ENCODE measurements around the gene G6PC3. TPM values are rescaled to one million over a fixed set of nuclear protein-coding genes. Genes with fewer than 3 reads are reported as not detected.

G6PC3 gene
- total and polyA plus RNA-seq, 5 donors from 2014 or later, result 10.7 to 21.5 (median 15.6) TPM

DNA sequence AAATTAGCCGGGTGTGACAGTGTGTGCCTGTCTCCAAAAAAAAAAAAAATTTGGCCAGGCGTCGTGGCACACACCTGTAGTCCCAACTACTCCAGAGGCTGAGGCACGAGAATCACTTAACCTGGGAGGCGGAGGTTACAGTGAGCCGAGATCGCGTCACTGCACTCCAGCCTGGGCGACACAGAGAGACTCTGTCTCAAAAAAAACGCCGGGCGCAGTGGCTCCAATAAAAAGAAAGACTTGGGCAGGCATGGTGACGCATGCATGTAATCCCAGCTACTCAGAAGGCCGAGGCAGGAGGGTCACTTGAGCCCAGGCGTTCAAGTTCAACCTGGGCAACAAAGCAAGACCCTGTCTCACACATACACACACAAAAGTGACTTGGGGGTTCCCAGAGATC, 7.7 kb upstream of the G6PC3 start:
- H3K27me3 Mint-ChIP-seq, result no peaks in the 10 kb centered on the region
- H3K27ac ChIP-seq (ENCODE audit: insufficient read depth, low read length, poor library complexity, severe bottlenecking), result no peak overlapping the region
- ATAC-seq (ENCODE audit: low read depth in 2 of 2) (no peak), DNase-seq (no peak)
- peak overlapping the region in 1 of 4 donors; percentile 80 for H3K4me3 Mint-ChIP-seq
- no peaks in the 10 kb centered on the region for H3K27me3 ChIP-seq (ENCODE audit: control insufficient read depth, insufficient read depth, low read length)
- peaks cover 25% of the 10 kb centered on the region for H3K4me1 ChIP-seq (ENCODE audit: control insufficient read depth, insufficient read depth, low read length, poor library complexity, severe bottlenecking)
- no peaks in the 10 kb centered on the region for H3K9me3 Mint-ChIP-seq
- H3K27ac Mint-ChIP-seq, result peak overlapping the region in 1 of 3 donors; percentile 17
- peaks cover 30% of the 10 kb centered on the region for H3K36me3 Mint-ChIP-seq
- H3K36me3 ChIP-seq (ENCODE audit: control insufficient read depth, insufficient read depth, low read length), result peaks cover 33% of the 10 kb centered on the region
- H3K4me1 Mint-ChIP-seq, result peaks cover 36 to 74% (median 54%) of the 10 kb centered on the region in 4 donors
- no peak overlapping the region for H3K4me3 ChIP-seq (ENCODE audit: low read depth, low read length)
- no peaks in the 10 kb centered on the region for H3K9me3 ChIP-seq (ENCODE audit: control insufficient read depth in 2 of 2, low read length in 2 of 2)

DNA sequence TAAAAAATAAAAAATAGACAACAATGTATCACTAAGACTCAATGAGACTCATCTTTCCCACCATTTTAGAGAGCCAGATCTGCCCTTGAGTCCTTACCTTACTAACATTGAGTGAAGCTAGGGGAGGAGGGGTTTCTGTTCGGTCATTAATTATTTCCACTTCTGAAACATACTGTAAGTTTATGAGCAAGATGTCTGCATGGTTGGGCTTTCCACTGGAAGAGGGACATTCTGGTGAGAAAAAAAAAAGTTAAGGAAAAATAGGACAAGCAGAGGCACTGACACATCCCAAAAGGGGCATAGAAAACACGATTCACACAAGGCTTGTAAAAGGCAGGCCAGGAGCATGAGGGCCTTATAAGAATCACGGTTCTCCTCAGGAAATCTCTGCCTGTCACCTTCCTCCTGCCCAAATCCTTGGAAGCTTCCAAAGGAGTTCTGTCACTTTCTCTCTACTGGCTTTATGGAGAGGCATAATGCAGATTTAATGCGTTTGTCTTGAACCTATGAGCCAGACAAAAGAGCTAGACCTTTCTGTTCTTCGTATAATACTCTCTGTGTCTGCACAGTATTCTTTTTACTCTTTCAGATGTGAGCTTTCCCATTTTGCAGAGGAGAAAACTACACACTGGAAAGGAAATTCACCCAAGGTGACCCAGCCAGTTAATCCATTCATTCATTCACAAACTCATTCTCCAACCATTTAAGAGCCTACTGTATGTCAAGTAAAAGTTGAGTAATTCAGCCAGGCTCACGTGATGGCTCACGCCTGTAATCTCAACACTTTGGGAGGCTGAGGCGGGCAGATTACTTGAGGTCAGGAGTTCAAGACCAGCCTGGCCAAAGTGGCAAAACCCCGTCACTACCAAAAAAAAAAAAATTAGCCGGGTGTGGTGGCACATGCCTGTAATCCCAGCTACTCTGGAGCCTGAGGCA, 6.6 kb upstream of the G6PC3 start:
- no peaks in the 10 kb centered on the region for H3K9me3 ChIP-seq (ENCODE audit: control insufficient read depth in 2 of 2, low read length in 2 of 2)
- Mint-ChIP-seq H3K27ac (peak overlapping the region in 1 of 3 donors; percentile 47), H3K4me3 (peak overlapping the region; percentile 49 to 91 (median 52)), H3K4me1 (peaks cover 36 to 73% (median 54%) of the 10 kb centered on the region in 4 donors), H3K36me3 (peaks cover 28% of the 10 kb centered on the region), H3K9me3 (no peaks in the 10 kb centered on the region), H3K27me3 (no peaks in the 10 kb centered on the region)
- ATAC-seq (ENCODE audit: low read depth in 2 of 2) (no peak), DNase-seq (no peak)
- H3K27ac ChIP-seq (ENCODE audit: insufficient read depth, low read length, poor library complexity, severe bottlenecking), result no peak overlapping the region
- H3K36me3 ChIP-seq (ENCODE audit: control insufficient read depth, insufficient read depth, low read length), result peaks cover 26% of the 10 kb centered on the region
- no peaks in the 10 kb centered on the region for H3K27me3 ChIP-seq (ENCODE audit: control insufficient read depth, insufficient read depth, low read length)
- no peak overlapping the region for H3K4me3 ChIP-seq (ENCODE audit: low read depth, low read length)
- H3K4me1 ChIP-seq (ENCODE audit: control insufficient read depth, insufficient read depth, low read length, poor library complexity, severe bottlenecking), result peaks cover 25% of the 10 kb centered on the region

DNA sequence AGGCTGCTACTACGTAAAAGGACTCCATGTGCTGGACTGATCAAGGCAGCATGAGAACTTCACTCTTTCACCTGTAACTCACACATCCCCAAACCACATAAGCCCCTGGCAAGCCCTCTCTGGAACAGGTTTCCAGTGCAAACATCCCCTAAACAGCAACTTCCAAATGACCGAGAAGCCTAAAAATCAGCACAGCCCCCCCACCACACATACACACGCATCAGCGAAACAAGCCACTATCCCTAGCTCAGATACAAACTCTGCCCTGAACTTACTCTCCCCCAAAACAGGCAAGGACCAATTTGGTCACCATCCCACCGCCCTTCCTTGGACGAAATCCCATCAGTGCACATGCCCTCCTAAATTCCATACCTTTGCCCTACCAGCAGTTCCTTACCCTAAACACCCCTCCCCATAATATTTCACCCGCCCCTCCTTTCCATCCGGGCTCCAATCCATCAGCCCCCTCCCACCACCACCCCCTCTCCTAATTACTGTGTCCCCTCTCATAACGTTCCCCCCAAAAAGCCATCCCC, 4.8 kb upstream of the G6PC3 start:
- Mint-ChIP-seq H3K4me3 (peak overlapping the region; percentile 90 to 98 (median 94)), H3K27ac (peak overlapping the region; percentile 80 to 98 (median 96)), H3K36me3 (peaks cover 23% of the 10 kb centered on the region), H3K27me3 (no peaks in the 10 kb centered on the region), H3K9me3 (no peaks in the 10 kb centered on the region), H3K4me1 (peaks cover 28 to 66% (median 46%) of the 10 kb centered on the region in 4 donors)
- peaks cover 28% of the 10 kb centered on the region for H3K4me1 ChIP-seq (ENCODE audit: control insufficient read depth, insufficient read depth, low read length, poor library complexity, severe bottlenecking)
- H3K36me3 ChIP-seq (ENCODE audit: control insufficient read depth, insufficient read depth, low read length), result peaks cover 20% of the 10 kb centered on the region
- no peaks in the 10 kb centered on the region for H3K9me3 ChIP-seq (ENCODE audit: control insufficient read depth in 2 of 2, low read length in 2 of 2)
- H3K27me3 ChIP-seq (ENCODE audit: control insufficient read depth, insufficient read depth, low read length), result no peaks in the 10 kb centered on the region
- DNase-seq (peak in 2 of 3 donors; percentile 33 to 39), ATAC-seq (ENCODE audit: low read depth in 2 of 2) (no peak)
- peak overlapping the region; percentile 84 for H3K27ac ChIP-seq (ENCODE audit: insufficient read depth, low read length, poor library complexity, severe bottlenecking)
- peak overlapping the region; percentile 80 for H3K4me3 ChIP-seq (ENCODE audit: low read depth, low read length)

DNA sequence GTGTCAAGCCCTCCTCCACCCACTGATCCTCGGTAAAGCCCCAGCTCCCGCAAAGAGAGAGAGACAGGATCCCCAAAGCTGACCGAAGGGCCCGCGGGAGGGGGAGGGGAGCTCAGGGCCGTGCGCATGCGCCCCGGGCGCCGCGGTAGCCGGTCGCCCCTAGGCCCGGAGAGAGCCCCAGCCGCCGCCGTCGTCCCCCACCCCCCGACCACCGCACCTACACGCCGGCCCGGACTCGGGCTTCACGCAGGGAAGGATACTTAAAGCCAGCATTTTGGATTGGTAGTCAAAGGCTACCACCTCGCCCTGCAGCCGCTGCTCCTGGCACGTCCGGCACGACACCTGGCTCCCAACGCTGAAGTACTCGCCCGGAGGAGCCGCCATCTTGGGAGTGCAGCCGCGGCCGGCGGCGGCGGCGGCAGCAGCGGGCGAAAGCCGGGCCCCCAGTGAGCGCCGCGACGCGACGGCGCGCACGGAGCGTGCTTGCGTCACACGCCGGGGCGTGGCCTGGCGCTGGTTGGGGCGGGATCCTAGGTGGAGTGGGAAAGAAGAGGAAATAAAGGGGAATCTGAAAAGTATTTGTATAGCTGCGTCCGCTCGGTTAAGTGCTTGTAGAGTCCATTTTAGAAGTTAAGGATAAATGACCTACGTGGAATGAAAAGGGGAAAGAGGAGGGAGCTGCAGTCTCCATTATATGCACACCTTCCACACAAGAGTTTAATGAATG, 4.2 kb upstream of the G6PC3 start, which contains the start of gene LSM12:
TSS of gene LSM12 (minus strand) at position 468 of the 727 bp plus-strand sequence. CDS start at position 384, 84 bp downstream.
- peak within 1 kb of the TSS; percentile 84 for H3K27ac ChIP-seq (ENCODE audit: insufficient read depth, low read length, poor library complexity, severe bottlenecking)
- peaks cover 20% of the 10 kb centered on the region for H3K36me3 Mint-ChIP-seq
- peaks cover 34% of the 10 kb centered on the region for H3K4me1 ChIP-seq (ENCODE audit: control insufficient read depth, insufficient read depth, low read length, poor library complexity, severe bottlenecking)
- DNase-seq, result peak; percentile 85 to 90 (median 87)
- ATAC-seq (ENCODE audit: low read depth in 2 of 2), result peak; percentile 84 to 89
- no peaks in the 10 kb centered on the region for H3K9me3 Mint-ChIP-seq
- no peaks in the 10 kb centered on the region for H3K9me3 ChIP-seq (ENCODE audit: control insufficient read depth in 2 of 2, low read length in 2 of 2)
- H3K27me3 Mint-ChIP-seq, result no peaks in the 10 kb centered on the region
- peak within 1 kb of the TSS; percentile 90 to 98 (median 94) for H3K4me3 Mint-ChIP-seq
- peaks cover 18% of the 10 kb centered on the region for H3K36me3 ChIP-seq (ENCODE audit: control insufficient read depth, insufficient read depth, low read length)
- no peaks in the 10 kb centered on the region for H3K27me3 ChIP-seq (ENCODE audit: control insufficient read depth, insufficient read depth, low read length)
- H3K27ac Mint-ChIP-seq, result peak within 1 kb of the TSS; percentile 91 to 98 (median 96)
- H3K4me3 ChIP-seq (ENCODE audit: low read depth, low read length), result peak within 1 kb of the TSS; percentile 90
- H3K4me1 Mint-ChIP-seq, result peaks cover 26 to 69% (median 45%) of the 10 kb centered on the region in 4 donors

DNA sequence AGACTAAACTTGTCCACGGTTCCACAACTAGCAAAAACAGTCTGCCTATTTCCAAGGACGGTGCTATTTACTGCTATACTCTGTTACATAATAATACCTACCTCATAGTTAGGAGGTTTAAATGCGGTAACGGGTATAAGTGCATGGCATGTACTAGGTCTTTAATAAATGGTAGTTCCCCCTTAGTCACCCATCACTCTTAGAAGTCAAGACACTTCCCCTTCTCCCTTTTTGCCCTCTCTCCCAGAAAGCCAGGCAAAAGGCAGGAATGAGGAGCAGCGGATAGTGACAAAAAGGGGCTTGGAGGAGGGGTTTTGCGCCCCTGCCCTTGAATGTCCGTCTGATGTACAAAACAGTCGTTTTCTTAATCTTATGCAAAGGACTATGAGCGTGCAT, 3.0 kb upstream of the G6PC3 start:
- H3K4me3 ChIP-seq (ENCODE audit: low read depth, low read length), result no peak overlapping the region
- H3K27me3 ChIP-seq (ENCODE audit: control insufficient read depth, insufficient read depth, low read length), result no peaks in the 10 kb centered on the region
- no peak for DNase-seq
- Mint-ChIP-seq H3K9me3 (no peaks in the 10 kb centered on the region), H3K27me3 (no peaks in the 10 kb centered on the region), H3K4me1 (peaks cover 25 to 70% (median 44%) of the 10 kb centered on the region in 4 donors), H3K27ac (peak overlapping the region; percentile 25 to 96 (median 52)), H3K36me3 (peaks cover 12% of the 10 kb centered on the region), H3K4me3 (peak overlapping the region; percentile 21 to 98 (median 90))
- peak overlapping the region; percentile 84 for H3K27ac ChIP-seq (ENCODE audit: insufficient read depth, low read length, poor library complexity, severe bottlenecking)
- peaks cover 40% of the 10 kb centered on the region for H3K4me1 ChIP-seq (ENCODE audit: control insufficient read depth, insufficient read depth, low read length, poor library complexity, severe bottlenecking)
- ATAC-seq (ENCODE audit: low read depth in 2 of 2), result no peak
- peaks cover 9% of the 10 kb centered on the region for H3K36me3 ChIP-seq (ENCODE audit: control insufficient read depth, insufficient read depth, low read length)
- no peaks in the 10 kb centered on the region for H3K9me3 ChIP-seq (ENCODE audit: control insufficient read depth in 2 of 2, low read length in 2 of 2)

DNA sequence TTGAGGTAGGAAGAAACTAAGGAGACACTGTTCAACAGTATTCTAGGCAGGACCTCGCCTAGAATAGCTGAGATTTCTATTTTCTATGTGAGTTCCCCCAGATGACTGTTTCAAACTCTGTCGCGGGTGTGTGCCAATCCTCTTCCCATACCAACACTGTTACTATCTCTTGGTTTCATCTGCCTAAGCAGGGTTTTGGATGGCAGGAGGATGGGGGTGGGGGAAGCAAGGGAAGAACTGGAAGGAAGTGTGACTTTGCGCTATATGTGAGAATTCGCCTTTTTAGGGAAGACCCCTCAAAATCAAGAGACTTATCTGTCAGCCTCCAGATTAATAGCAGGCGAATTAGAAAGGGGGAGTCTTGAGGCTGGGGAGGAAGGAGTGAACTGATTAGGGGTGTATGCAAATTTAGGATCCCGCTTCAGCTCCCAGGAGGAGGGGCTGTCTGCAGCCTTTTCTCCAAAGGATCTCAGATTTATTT, 521 bp upstream of the G6PC3 start:
- Mint-ChIP-seq H3K36me3 (no peaks in the 10 kb centered on the region), H3K4me1 (peaks cover 22 to 50% (median 33%) of the 10 kb centered on the region in 4 donors), H3K9me3 (no peaks in the 10 kb centered on the region), H3K27me3 (peaks cover 5% of the 10 kb centered on the region), H3K4me3 (peak overlapping the region; percentile 93 to 97 (median 94)), H3K27ac (peak overlapping the region; percentile 79 to 96 (median 95))
- no peaks in the 10 kb centered on the region for H3K9me3 ChIP-seq (ENCODE audit: control insufficient read depth in 2 of 2, low read length in 2 of 2)
- H3K36me3 ChIP-seq (ENCODE audit: control insufficient read depth, insufficient read depth, low read length), result peaks cover 5% of the 10 kb centered on the region
- ATAC-seq (ENCODE audit: low read depth in 2 of 2), result no peak
- H3K27ac ChIP-seq (ENCODE audit: insufficient read depth, low read length, poor library complexity, severe bottlenecking), result peak overlapping the region; percentile 78
- peaks cover 38% of the 10 kb centered on the region for H3K4me1 ChIP-seq (ENCODE audit: control insufficient read depth, insufficient read depth, low read length, poor library complexity, severe bottlenecking)
- peak overlapping the region; percentile 76 for H3K4me3 ChIP-seq (ENCODE audit: low read depth, low read length)
- no peak for DNase-seq
- no peaks in the 10 kb centered on the region for H3K27me3 ChIP-seq (ENCODE audit: control insufficient read depth, insufficient read depth, low read length)

DNA sequence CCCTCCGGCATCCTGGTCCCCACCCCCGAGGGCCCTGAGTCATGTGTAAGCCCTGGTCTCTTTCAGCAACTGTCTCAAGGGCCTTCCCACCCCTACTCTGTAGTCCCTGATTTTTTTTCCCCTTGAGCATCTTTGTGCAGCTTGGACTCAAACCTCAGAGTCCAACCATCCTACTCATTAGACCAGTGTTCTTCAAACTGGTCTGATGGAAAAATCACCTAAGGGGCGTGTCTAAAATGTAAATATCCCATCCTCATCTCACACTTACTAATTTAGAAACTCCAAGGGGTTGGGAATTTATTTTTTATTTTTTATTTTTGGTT, 624 bp downstream of the G6PC3 start:
- peak overlapping the region; percentile 93 to 97 (median 94) for H3K4me3 Mint-ChIP-seq
- no peak for DNase-seq

More for the DNA sequence above, 624 bp downstream of the G6PC3 start:
- H3K9me3 Mint-ChIP-seq, result no peaks in the 10 kb centered on the region
- H3K4me1 Mint-ChIP-seq, result peaks cover 16 to 44% (median 26%) of the 10 kb centered on the region in 4 donors
- peak in 1 of 2 donors; percentile 31 for ATAC-seq (ENCODE audit: low read depth in 2 of 2)
- Histone ChIP-seq H3K9me3 (ENCODE audit: control insufficient read depth in 2 of 2, low read length in 2 of 2) (no peaks in the 10 kb centered on the region), H3K4me1 (ENCODE audit: control insufficient read depth, insufficient read depth, low read length, poor library complexity, severe bottlenecking) (peaks cover 28% of the 10 kb centered on the region), H3K4me3 (ENCODE audit: low read depth, low read length) (peak overlapping the region; percentile 76), H3K36me3 (ENCODE audit: control insufficient read depth, insufficient read depth, low read length) (peaks cover 5% of the 10 kb centered on the region), H3K27me3 (ENCODE audit: control insufficient read depth, insufficient read depth, low read length) (no peaks in the 10 kb centered on the region), H3K27ac (ENCODE audit: insufficient read depth, low read length, poor library complexity, severe bottlenecking) (peak overlapping the region; percentile 78)
- peak overlapping the region; percentile 94 to 96 (median 95) for H3K27ac Mint-ChIP-seq
- peaks cover 5% of the 10 kb centered on the region for H3K27me3 Mint-ChIP-seq
- peaks cover 8% of the 10 kb centered on the region for H3K36me3 Mint-ChIP-seq

Measured in CD4-positive, CD25-positive, alpha-beta regulatory T cell (primary cell).